Right lobe of liver (tissue), 6 donors: ENCODE data around the gene HOXA10. TPM values are rescaled to one million over a fixed set of nuclear protein-coding genes. Genes with fewer than 3 reads are reported as not detected.
A peak's percentile ranks its signal among the peaks of the same experiment; 100 is the strongest.

Experiments used
- ATAC-seq, 4 donors: fragments of 200-7000 bp; cut with Tn5 transposase; one replicate each; pipeline ENCODE4 v1.9.1; 2020; ENCODE audit warnings: mild to moderate bottlenecking in 4 of 4, moderate library complexity in 4 of 4
- DNase-seq, 3 donors: peaks; one replicate each; pipeline ENCODE4 v3.0.0-alpha.2; 2020
- H3K27ac ChIP-seq, 3 donors: fragments of 200-600 bp; one replicate each; pipeline ENCODE4 v1.8.0; 2022
- H3K27me3 ChIP-seq, 2 donors: fragments of 200-600 bp; one replicate each; pipeline ENCODE4 v1.8.0; 2022
- H3K36me3 ChIP-seq, 4 donors: fragments of 200-600 bp; sonication (generic) in 1 of 4; one replicate each; pipeline versions ENCODE4 v1.5.1 to v1.8.0; 2017 to 2022; ENCODE audit warnings: control low read depth in 1 of 4
- H3K4me1 ChIP-seq, 4 donors: fragments of 200-600 bp; sonication (generic) in 1 of 4; one replicate each; pipeline versions ENCODE4 v1.5.1 to v1.8.0; 2017 to 2022; ENCODE audit warnings: control low read depth in 1 of 4
- H3K4me3 ChIP-seq, 3 donors: fragments of 200-600 bp; one replicate each; pipeline ENCODE4 v1.8.0; 2022
- H3K9me3 ChIP-seq, 4 donors: fragments of 200-600 bp; sonication (generic) in 1 of 4; one replicate each; pipeline versions ENCODE4 v1.5.1 to v1.8.0; 2017 to 2022; ENCODE audit warnings: control low read depth in 1 of 4
- POLR2A ChIP-seq: fragments of 450-650 bp; IDR thresholded peaks from one replicate; pipeline ENCODE4 v1.6.1; 2017; ENCODE audit warnings: antibody characterized with exemption, mild to moderate bottlenecking
- WGBS: methylation state at CpG from one replicate; pipeline ENCODE4 v1.1.6; 2018; ENCODE audit warnings: low coverage, low lambda C conversion rate; ENCODE audit not compliant: insufficient coverage; ENCODE audit errors: missing lambda C conversion rate; 5-methylcytosine and 5-hydroxymethylcytosine counted together
- intact Hi-C, 2 donors: fragments of 100-400 bp; cut with DNase I; formaldehyde crosslinking; loops; one replicate each; pipeline versions ENCODE4 v1.11.2 to v1.14.1; 2022
- long read RNA-seq: library from polyadenylated mRNA; unstranded; transcript quantifications from one replicate; pipeline ENCODE4 v2.0.0, GENCODE V29; 2019
- total RNA-seq, 6 experiments: library from RNA; depleted of rRNA in 2 of 6; stranded (reverse); fragments of >200 nt in 2 of 6; fragmentation: NEBNext Ultra II Directional in 3 of 6; extraction: Animal tissue kit (Norgen Biotek cat#: 25700) in 3 of 6; gene quantifications; one replicate each; pipeline versions ENCODE4 v1.1.0 to v1.2.4, GENCODE V29; 2016 to 2023
- TF ChIP-seq, protein P1 (sequence below), 4 donors: fragments of 200-600 bp in 3 of 4; fragments of 450-650 bp in 1 of 4; IDR thresholded peaks; one replicate each; pipeline versions ENCODE4 v1.5.1 to v1.8.0; 2016 to 2022; ENCODE audit warnings: antibody characterized with exemption in 4 of 4, mild to moderate bottlenecking in 2 of 4
- donor health status: DM: no; HTN: yes; CAD: no.
- donor health status: DM: no; HTN: no; CAD: no.
- donor health status: DM: no; HTN: no; CAD: no.
- donor health status: DM: no; HTN: yes; CAD: no.
- donor health status: DM: no; HTN: yes; CAD: no.

The HOXA10 gene
- not detected for total RNA-seq
- long read RNA-seq, result 0 reads

DNA sequence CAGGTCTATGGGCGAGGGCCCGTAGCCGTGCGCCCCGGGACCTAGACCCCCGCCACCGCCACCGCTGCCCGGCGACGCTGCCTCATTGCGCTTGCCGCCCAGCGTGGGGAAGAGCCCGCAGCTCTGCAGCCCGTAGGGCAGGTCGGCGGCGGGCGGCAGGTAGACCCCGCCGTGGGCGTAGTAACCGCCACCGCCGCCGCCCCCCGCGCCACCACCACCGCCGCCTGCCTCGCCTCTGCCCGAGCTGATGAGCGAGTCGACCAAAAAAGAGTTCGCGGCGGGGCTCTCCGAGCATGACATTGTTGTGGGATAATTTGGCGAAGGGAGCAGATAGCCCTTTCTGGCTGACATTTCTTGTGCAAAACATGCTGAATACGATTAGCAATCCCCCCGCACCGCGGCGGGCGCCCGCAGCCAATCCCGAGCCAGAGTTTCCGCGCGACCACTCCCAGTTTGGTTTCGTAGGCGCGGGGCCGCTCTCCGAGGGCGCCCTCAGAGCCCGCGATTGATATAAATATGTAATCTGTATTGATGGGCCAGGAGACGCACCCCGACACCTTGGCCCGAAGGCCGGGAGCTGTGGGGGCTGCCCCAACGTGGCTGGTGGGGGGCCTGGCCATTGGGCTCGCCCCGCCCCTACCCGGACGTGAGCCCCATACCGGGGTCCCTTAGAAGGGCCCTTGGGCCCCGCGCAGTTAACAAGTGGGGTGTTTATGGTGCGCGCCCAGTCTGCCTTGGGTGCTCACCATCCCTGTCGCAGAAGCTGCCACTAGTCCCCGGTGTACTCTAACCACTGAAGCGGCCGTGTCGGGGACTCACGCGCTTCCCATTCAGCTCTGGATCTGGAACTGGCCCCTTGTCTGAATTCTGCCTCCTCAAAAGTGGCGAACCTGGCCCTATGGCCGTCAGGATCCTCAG lies at the start of gene HOXA10:
Gene HOXA10 (minus strand): TSS at position 365 of the 918 bp plus-strand sequence. CDS start 14 bp downstream, at position 351.
- intact Hi-C loops, result no loop called here
- no peaks in the 10 kb centered on the region for H3K36me3 ChIP-seq
- ATAC-seq, result no peak
- peaks cover 0 to 7% (median 0%) of the 10 kb centered on the region in 4 donors for H3K4me1 ChIP-seq
- H3K9me3 ChIP-seq, result no peaks in the 10 kb centered on the region
- TF ChIP-seq, protein P1, sequence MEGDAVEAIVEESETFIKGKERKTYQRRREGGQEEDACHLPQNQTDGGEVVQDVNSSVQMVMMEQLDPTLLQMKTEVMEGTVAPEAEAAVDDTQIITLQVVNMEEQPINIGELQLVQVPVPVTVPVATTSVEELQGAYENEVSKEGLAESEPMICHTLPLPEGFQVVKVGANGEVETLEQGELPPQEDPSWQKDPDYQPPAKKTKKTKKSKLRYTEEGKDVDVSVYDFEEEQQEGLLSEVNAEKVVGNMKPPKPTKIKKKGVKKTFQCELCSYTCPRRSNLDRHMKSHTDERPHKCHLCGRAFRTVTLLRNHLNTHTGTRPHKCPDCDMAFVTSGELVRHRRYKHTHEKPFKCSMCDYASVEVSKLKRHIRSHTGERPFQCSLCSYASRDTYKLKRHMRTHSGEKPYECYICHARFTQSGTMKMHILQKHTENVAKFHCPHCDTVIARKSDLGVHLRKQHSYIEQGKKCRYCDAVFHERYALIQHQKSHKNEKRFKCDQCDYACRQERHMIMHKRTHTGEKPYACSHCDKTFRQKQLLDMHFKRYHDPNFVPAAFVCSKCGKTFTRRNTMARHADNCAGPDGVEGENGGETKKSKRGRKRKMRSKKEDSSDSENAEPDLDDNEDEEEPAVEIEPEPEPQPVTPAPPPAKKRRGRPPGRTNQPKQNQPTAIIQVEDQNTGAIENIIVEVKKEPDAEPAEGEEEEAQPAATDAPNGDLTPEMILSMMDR (IDR thresholded peaks at IDR 0.05), result no peak
- no peak for TF ChIP-seq POLR2A
- H3K4me3 ChIP-seq, result peak within 1 kb of the TSS; percentile 1 to 27 (median 23)
- peak in 2 of 3 donors; percentile 31 to 42 for DNase-seq
- peaks cover 56 to 96% of the 10 kb centered on the region in 2 donors for H3K27me3 ChIP-seq
- WGBS, result 8% methylated on average over 13 of the region's 82 CpGs
- H3K27ac ChIP-seq, result no peak within 1 kb of the TSS

DNA sequence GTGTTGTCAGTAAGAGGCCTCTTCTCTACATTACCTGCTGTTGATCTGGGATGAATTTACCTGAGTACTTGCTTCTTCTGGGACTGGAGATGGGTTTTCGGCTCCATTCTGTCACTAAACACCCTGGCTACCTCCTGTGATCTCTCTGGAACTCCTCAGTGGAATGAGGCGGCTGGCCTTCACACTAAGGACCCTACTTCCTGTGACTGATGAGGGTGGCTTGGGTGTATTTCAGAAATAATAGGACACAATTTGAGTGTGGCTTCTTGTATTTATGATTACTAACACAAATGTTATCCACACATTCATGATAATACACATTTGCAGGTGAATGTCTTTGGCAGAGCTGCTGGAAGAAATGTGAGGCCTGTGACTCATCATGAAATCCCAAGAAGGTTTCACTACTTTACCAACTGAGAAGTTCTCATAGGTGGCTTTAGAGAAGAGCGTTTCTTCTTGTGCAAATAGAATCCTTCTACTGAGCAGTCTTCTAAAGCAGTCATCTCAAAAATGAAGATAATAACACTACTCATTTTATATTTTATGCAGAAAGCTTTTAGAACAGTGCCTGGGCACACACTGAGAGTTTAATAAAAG lies 47.2 kb upstream of the HOXA10 start:
- Histone ChIP-seq H3K9me3 (no peaks in the 10 kb centered on the region), H3K4me3 (no peak overlapping the region), H3K4me1 (peaks cover 0 to 5% (median 1%) of the 10 kb centered on the region in 4 donors), H3K36me3 (no peaks in the 10 kb centered on the region), H3K27me3 (peaks cover 0 to 26% of the 10 kb centered on the region in 2 donors), H3K27ac (no peak overlapping the region)
- DNase-seq, result no peak
- intact Hi-C loops, result no loop called here
- whole genome bisulfite sequencing, result 91% methylated on average over 2 of the region's 3 CpGs
- no peak for ATAC-seq
- no peak for TF ChIP-seq POLR2A
- TF ChIP-seq, protein P1 (IDR thresholded peaks at IDR 0.05), result no peak

DNA sequence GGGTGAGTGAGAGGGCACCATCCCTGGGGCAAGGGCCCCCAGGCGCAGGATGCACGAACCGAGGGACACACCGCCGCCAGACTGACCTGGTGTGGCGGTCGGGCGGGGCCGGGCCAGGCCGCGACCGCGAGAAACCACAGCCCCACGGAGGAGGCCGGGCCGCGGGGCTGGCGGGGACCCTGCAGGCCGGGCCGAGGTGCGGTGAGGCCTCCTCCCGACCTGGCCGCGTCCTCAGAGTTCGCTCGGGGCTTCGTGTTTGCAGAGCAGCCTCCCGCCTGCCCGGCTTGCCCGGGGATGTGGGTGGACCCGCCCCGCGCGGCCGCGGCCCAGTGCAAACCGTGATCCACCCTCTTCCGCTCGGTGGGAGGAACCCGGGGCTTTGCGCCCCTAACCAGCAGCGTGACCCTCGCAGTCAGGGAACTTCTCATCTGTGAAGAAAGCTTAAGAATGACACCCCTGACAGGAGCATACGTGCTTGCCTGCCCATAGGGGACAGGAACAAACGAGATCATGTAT lies 46.4 kb upstream of the HOXA10 start:
- ATAC-seq (peak in 1 of 4 donors; percentile 48), DNase-seq (no peak)
- H3K27ac ChIP-seq, result no peak overlapping the region
- intact Hi-C loops, result no loop called here
- 57% methylated on average over 1 of the region's 45 CpGs for WGBS
- peaks cover 0 to 3% (median 1%) of the 10 kb centered on the region in 4 donors for H3K4me1 ChIP-seq
- no peaks in the 10 kb centered on the region for H3K9me3 ChIP-seq
- H3K36me3 ChIP-seq, result no peaks in the 10 kb centered on the region
- peaks cover 0 to 25% of the 10 kb centered on the region in 2 donors for H3K27me3 ChIP-seq
- no peak overlapping the region for H3K4me3 ChIP-seq
- TF ChIP-seq, protein P1 (IDR thresholded peaks at IDR 0.05), result no peak
- TF ChIP-seq POLR2A, result no peak

DNA sequence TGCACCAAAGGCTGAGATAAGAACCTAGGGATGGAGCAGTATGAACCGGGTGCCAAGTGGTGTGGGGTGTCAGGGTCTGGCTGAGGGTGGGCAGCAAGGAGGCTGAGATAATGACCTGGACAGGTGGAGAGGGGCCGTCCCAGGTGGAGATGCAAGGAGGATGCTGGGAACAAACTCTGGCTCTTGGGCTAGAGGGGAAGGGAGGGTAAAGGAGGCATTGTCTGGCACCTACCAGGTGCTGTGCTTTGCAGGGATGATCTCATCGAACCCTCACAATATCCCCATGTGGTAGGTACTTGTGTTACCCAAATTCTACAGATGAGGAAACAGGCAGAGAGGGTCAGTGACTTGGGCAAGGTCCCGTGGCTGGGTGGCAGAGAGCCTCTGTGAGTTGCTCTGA lies 45.7 kb upstream of the HOXA10 start:
- Histone ChIP-seq H3K27me3 (peaks cover 0 to 18% of the 10 kb centered on the region in 2 donors), H3K4me3 (no peak overlapping the region), H3K36me3 (no peaks in the 10 kb centered on the region), H3K4me1 (peaks cover 0 to 2% (median 0%) of the 10 kb centered on the region in 4 donors), H3K27ac (no peak overlapping the region), H3K9me3 (no peaks in the 10 kb centered on the region)
- ATAC-seq (no peak), DNase-seq (no peak)
- intact Hi-C loops, result no loop called here
- WGBS, result 63% methylated on average over 2 of the region's 4 CpGs
- no peak for TF ChIP-seq POLR2A
- TF ChIP-seq, protein P1 (IDR thresholded peaks at IDR 0.05), result no peak
